GM08714 (cell line): ENCODE results near the gene ALOX15B.
"Not testable (repeated sequence)": the region's sequence is repeated elsewhere in the genome, so short reads cannot be mapped to it uniquely, and the experiment has no call there.

Experiments used
- H3K4me3 ChIP-seq: fragments of 200-500 bp; sonication (Bioruptor generic); 2 replicates; pipeline ENCODE4 v1.5.1; 2014; ENCODE audit warnings: mild to moderate bottlenecking, low read length, inconsistent platforms
- ZNF274 ChIP-seq: IDR thresholded peaks from 2 replicates; pipeline ENCODE4 v1.6.1; 2012; ENCODE audit warnings: mild to moderate bottlenecking, low read depth, low read length

The ALOX15B gene

GRCh38 chr17:8019665-8020650 lies 18.9 kb upstream of the ALOX15B start:
- no peak overlapping the region for H3K4me3 ChIP-seq
- no peak for TF ChIP-seq ZNF274

- TF ChIP-seq ZNF274: no peak
- H3K4me3 ChIP-seq: no peak overlapping the region
Measured at GRCh38 chr17:8020776-8021564, 17.9 kb upstream of the ALOX15B start.

- H3K4me3 ChIP-seq: no peak overlapping the region
- no peak for TF ChIP-seq ZNF274
Measured at GRCh38 chr17:8021565-8022359, 17.1 kb upstream of the ALOX15B start.

- TF ChIP-seq ZNF274: no peak
- no peak overlapping the region for H3K4me3 ChIP-seq
Measured at GRCh38 chr17:8022360-8023003, 16.4 kb upstream of the ALOX15B start.

GRCh38 chr17:8024161-8024560 lies 14.7 kb upstream of the ALOX15B start:
- H3K4me3 ChIP-seq: not testable (repeated sequence)

GRCh38 chr17:8025176-8025911 lies 13.5 kb upstream of the ALOX15B start:
- TF ChIP-seq ZNF274: no peak

GRCh38 chr17:8029121-8029520 lies 9.7 kb upstream of the ALOX15B start:
- no peak for TF ChIP-seq ZNF274

More at GRCh38 chr17:8025176-8025911, 13.5 kb upstream of the ALOX15B start:
- no peak overlapping the region for H3K4me3 ChIP-seq

GRCh38 chr17:8031261-8031661 lies 7.6 kb upstream of the ALOX15B start:
- TF ChIP-seq ZNF274: no peak

More at GRCh38 chr17:8029121-8029520, 9.7 kb upstream of the ALOX15B start:
- H3K4me3 ChIP-seq: no peak overlapping the region

GRCh38 chr17:8031950-8032349 lies 6.9 kb upstream of the ALOX15B start:
- H3K4me3 ChIP-seq: no peak overlapping the region
- TF ChIP-seq ZNF274: no peak

More at GRCh38 chr17:8031261-8031661, 7.6 kb upstream of the ALOX15B start:
- H3K4me3 ChIP-seq: no peak overlapping the region

GRCh38 chr17:8032442-8032841 lies 6.4 kb upstream of the ALOX15B start:
- no peak for TF ChIP-seq ZNF274
- H3K4me3 ChIP-seq: no peak overlapping the region

GRCh38 chr17:8039611-8040168 lies 831 bp downstream of the ALOX15B start:
- TF ChIP-seq ZNF274: no peak
- no peak overlapping the region for H3K4me3 ChIP-seq

GRCh38 chr17:8041249-8041928 lies 2.5 kb downstream of the ALOX15B start:
- no peak overlapping the region for H3K4me3 ChIP-seq
- no peak for TF ChIP-seq ZNF274
